AG09309 (cell line): ENCODE results near the gene SLC25A29.
A peak's percentile ranks its signal among the peaks of the same experiment; 100 is the strongest.

Experiments
- DNase-seq: peaks from one replicate; pipeline ENCODE4 v3.0.0-alpha.2; 2010; ENCODE audit warnings: low read depth
- H3K4me3 ChIP-seq: 2 replicates; pipeline ENCODE4 v1.5.1; 2011; ENCODE audit warnings: mild to moderate bottlenecking, low read depth, low read length, moderate library complexity; ENCODE audit not compliant: control insufficient read depth
- TF ChIP-seq, protein P1 (sequence below): IDR thresholded peaks from 2 replicates; pipeline ENCODE4 v1.5.1; 2011; ENCODE audit warnings: mild to moderate bottlenecking, low read depth, low read length, inconsistent platforms; ENCODE audit not compliant: insufficient read depth, control insufficient read depth; ENCODE audit errors: missing control alignments

Gene SLC25A29

DNA sequence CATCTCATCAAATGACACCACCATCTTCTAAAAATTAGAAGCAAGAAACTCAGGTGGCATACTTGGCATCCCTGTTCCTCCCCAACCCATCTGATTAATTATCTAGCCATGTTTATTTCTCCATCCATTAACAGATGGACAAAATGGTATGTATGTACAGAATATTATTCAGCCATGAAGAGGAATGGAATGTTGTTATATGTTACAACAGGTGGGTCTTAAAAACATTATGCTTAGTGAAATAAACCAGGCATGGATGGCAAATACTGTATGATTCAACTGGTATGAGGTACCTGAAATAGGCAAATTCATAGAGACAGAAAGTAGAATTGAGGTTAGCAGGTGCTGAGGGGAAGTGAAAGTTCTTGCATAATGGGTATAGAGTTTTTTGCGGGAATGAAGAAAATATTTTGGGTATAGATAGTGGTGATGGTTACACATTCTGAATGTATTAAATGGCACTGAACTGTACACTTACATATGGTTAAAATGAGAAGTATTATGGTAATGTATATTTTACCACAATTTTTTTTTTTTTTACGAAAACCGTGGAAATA is 49.8 kb downstream of the SLC25A29 start:
- TF ChIP-seq, protein P1, sequence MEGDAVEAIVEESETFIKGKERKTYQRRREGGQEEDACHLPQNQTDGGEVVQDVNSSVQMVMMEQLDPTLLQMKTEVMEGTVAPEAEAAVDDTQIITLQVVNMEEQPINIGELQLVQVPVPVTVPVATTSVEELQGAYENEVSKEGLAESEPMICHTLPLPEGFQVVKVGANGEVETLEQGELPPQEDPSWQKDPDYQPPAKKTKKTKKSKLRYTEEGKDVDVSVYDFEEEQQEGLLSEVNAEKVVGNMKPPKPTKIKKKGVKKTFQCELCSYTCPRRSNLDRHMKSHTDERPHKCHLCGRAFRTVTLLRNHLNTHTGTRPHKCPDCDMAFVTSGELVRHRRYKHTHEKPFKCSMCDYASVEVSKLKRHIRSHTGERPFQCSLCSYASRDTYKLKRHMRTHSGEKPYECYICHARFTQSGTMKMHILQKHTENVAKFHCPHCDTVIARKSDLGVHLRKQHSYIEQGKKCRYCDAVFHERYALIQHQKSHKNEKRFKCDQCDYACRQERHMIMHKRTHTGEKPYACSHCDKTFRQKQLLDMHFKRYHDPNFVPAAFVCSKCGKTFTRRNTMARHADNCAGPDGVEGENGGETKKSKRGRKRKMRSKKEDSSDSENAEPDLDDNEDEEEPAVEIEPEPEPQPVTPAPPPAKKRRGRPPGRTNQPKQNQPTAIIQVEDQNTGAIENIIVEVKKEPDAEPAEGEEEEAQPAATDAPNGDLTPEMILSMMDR = no peak
- no peak overlapping the region for H3K4me3 ChIP-seq
- no peak for DNase-seq

DNA sequence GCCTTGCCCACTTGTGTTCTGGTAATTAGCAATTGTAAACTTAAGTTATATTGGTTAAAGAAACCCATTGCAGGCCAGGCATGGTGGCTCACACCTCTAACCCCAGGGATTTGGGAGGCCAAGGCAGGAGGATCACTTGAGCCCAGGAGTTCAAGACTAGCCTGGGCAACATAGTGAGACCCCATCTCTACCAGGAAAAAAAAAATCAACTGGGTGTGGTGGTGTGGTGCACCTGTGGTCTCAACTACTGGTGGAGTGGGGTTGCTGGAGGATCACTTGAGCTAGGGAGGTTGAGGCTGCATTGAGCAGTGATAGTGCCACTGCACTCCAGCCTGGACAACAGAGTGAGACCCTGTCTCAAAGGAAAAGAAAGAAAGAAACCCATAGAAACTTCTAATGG is 53.6 kb downstream of the SLC25A29 start:
- no peak overlapping the region for H3K4me3 ChIP-seq
- DNase-seq = no peak
- TF ChIP-seq, protein P1 = no peak

DNA sequence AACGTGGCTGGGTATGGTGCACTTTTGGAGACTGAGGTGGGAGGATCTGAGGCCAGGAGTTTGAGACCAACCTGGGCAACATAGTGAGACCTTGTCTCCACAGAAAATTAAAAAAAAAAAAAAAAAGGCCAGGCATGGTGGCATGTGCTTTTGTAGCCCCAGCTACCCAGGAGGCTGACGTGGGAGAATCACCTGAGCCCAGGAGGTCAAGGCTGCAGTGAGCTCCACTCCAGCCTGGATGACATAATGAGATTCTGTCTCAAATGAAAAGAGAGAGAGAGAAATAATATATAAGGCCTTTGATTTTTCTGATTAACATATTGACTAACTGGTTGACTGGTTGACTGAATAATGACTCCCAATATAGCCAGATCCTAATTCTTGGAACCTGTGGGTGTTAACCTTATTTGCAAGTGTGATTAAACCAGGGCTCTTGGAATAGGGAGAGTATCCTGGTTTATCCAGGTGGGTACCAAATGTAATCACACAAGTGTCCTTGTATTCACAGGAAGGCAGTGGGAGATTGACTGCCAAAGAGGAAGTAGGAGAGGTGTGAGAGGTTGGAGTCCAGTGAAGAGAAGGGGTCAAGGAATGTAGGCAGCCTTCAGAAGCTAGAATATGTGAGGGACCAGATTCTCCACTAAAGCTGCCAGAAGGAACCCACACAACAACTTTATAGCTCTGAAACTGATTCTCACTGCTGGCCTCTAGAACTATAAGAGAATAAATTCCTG is 55.3 kb downstream of the SLC25A29 start:
- TF ChIP-seq, protein P1 = no peak
- no peak for DNase-seq
- no peak overlapping the region for H3K4me3 ChIP-seq

DNA sequence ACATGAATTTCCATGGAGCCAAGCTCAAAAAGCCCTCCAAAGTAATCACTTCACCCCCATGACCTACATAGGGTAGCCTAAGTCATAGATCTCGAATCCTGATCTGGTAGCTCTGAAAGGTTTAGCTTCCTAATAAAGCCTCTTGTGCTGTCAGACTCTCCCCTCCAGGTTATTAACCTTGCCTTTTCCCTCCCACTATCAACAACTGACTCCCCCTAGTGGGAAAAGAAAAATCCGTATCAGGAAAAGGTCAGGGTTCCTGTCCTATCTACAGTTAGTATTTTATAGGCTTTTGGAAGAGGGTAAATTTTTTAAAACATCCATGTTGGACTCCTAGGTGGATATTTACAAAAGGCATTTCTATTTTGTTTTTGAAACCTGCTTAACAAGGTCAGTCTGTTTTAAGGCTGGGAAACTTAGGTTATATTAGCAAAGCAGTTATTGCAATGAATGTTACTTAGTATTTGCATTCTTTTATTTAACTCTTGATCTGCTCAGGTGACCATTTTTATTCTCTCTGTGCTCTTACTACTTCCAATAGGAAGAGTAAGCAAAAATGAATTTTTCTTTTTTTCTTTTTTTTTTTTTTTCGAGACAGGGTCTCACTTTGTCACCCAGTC is 59.3 kb downstream of the SLC25A29 start:
- no peak overlapping the region for H3K4me3 ChIP-seq
- TF ChIP-seq, protein P1 = peak; percentile 60
- no peak for DNase-seq

DNA sequence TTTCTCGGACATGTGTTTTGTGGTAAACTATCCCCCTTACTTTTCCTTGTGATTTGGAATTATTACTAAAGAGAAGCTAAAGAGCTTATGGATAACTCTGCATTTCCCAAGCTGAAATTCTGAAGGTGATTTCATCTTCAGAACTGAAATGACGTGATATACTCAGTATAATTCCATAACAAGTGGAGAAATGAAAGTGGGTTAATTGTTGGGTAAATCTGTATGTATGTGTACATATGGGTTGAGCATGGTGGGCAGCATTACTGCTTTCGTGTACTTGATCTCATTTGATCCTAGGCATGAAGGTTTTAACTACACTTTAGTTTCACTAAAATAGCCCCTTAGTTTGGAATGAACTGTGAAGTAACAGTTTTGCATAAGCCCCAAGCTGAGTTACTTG is 63.2 kb downstream of the SLC25A29 start:
- TF ChIP-seq, protein P1 = no peak
- DNase-seq = no peak
- H3K4me3 ChIP-seq = no peak overlapping the region

DNA sequence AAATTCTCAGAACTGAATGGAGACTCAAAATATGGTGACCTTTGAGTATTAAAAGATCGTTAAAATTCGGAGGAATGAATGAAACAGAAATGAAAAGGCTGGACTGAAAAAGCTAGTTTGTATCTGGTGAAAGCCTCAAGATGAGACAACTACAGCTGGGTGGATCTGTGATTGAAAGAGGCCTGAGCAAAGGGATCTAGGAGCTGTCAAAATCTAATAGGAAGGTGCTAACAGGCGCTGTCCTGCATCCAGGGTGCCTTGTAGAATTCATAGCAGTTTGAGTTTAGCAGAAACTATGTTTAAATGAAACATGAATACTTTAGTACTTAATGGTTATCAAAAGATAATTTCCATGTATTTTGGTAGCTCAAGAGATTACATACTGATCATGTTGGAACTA is 65.0 kb downstream of the SLC25A29 start:
- no peak for DNase-seq
- H3K4me3 ChIP-seq = peak overlapping the region; percentile 80
- TF ChIP-seq, protein P1 = no peak
